SK-N-DZ (cell line): ENCODE measurements around the gene NEURL4.
A peak's percentile ranks its signal among the peaks of the same experiment; 100 is the strongest.

ENCODE experiments used
- DNase-seq: peaks from one replicate; pipeline ENCODE4 v3.0.0-alpha.2; 2015; ENCODE audit warnings: low spot score

Gene NEURL4

GRCh38 chr17:7304179-7304578, 25.0 kb downstream of the NEURL4 start:
- DNase-seq: no peak

GRCh38 chr17:7296189-7296861, 32.8 kb downstream of the NEURL4 start:
- DNase-seq: peak; percentile 81

GRCh38 chr17:7295230-7296180, 33.6 kb downstream of the NEURL4 start:
- DNase-seq: no peak

GRCh38 chr17:7294614-7295153, 34.5 kb downstream of the NEURL4 start, which contains the start of gene YBX2:
Gene YBX2, minus strand, starts transcription at chr17:7294639. Its CDS starts 139 bp downstream, at chr17:7294500.
- DNase-seq: peak; percentile 75

GRCh38 chr17:7293816-7294613, 35.1 kb downstream of the NEURL4 start:
- DNase-seq: no peak

GRCh38 chr17:7293159-7293558, 36.0 kb downstream of the NEURL4 start:
- DNase-seq: no peak

GRCh38 chr17:7292729-7293128, 36.4 kb downstream of the NEURL4 start:
- no peak for DNase-seq

GRCh38 chr17:7292194-7292593, 36.9 kb downstream of the NEURL4 start:
- DNase-seq: no peak

- no peak for DNase-seq
Measured at GRCh38 chr17:7290685-7291084, 38.5 kb downstream of the NEURL4 start.

GRCh38 chr17:7290166-7290565, 39.0 kb downstream of the NEURL4 start:
- DNase-seq: no peak

- no peak for DNase-seq
Measured at GRCh38 chr17:7289256-7290032, 39.7 kb downstream of the NEURL4 start.

GRCh38 chr17:7285679-7286078, 43.5 kb downstream of the NEURL4 start:
- no peak for DNase-seq

- no peak for DNase-seq
Measured at GRCh38 chr17:7284911-7285310, 44.2 kb downstream of the NEURL4 start.

- DNase-seq: no peak
Measured at GRCh38 chr17:7283471-7284216, 45.5 kb downstream of the NEURL4 start.

- DNase-seq: no peak
Measured at GRCh38 chr17:7282752-7283321, 46.3 kb downstream of the NEURL4 start.

- no peak for DNase-seq
Measured at GRCh38 chr17:7281953-7282751, 47.0 kb downstream of the NEURL4 start.

- peak; percentile 98 for DNase-seq
Measured at GRCh38 chr17:7281074-7281952, 47.8 kb downstream of the NEURL4 start, which contains the start of gene SLC2A4. Gene SLC2A4, plus strand, starts transcription at chr17:7281718. Its CDS starts 217 bp downstream, at chr17:7281935.
